NT2/D1 (cell line): Measurements from ENCODE around the gene PLEKHJ1.

Experiments
- SUZ12 ChIP-seq: IDR thresholded peaks from 2 replicates; pipeline ENCODE4 v1.6.1; 2011; ENCODE audit not compliant: insufficient read length, insufficient read depth; ENCODE audit errors: extremely low read depth
- YY1 ChIP-seq: IDR thresholded peaks from 2 replicates; pipeline ENCODE4 v1.6.1; 2011; ENCODE audit not compliant: insufficient read length, insufficient read depth

- TF ChIP-seq SUZ12 (no peak), YY1 (no peak)
Observed at GRCh38 chr19:2186071-2186846, 49.9 kb downstream of the PLEKHJ1 start.
